CD4-positive, alpha-beta T cell treated with Interleukin-2 at 100 ng/mL for 4 hours (primary cell): ENCODE measurements around the gene SPDYE11.
"Not testable (repeated sequence)": the region's sequence is repeated elsewhere in the genome, so short reads cannot be mapped to it uniquely, and the experiment has no call there.

Source experiments
- DNase-seq: peaks from one replicate; pipeline ENCODE4 v3.0.0-alpha.2; 2020; ENCODE audit warnings: low spot score

SPDYE11 gene, protein sequence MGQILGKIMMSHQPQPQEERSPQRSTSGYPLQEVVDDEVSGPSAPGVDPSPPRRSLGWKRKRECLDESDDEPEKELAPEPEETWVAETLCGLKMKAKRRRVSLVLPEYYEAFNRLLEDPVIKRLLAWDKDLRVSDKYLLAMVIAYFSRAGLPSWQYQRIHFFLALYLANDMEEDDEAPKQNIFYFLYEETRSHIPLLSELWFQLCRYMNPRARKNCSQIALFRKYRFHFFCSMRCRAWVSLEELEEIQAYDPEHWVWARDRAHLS

DNA sequence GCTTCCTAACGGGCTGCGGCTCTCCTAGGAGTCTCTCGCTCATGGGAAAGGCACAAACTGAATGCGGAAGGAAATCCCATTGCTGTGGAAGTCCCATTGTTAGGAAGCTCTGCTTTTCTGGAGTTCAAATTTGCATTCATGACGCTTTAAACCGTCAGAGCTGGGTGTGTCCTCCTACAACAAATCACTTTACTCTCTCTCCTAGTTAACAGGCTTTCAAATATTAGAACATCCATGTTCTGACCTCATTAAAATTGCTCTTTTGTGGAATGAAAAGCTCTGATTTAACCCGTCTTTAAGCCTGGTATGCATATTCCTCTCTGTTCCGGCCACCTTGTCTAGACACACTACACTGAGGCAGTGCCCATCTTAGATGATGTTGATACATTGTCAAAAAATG, at the start of gene SPDYE11:
SPDYE11 (minus strand) TSS at position 101 of the 400 bp plus-strand sequence. CDS start 1,800 bp downstream, outside the sequence.
- DNase-seq = not testable (repeated sequence)

DNA sequence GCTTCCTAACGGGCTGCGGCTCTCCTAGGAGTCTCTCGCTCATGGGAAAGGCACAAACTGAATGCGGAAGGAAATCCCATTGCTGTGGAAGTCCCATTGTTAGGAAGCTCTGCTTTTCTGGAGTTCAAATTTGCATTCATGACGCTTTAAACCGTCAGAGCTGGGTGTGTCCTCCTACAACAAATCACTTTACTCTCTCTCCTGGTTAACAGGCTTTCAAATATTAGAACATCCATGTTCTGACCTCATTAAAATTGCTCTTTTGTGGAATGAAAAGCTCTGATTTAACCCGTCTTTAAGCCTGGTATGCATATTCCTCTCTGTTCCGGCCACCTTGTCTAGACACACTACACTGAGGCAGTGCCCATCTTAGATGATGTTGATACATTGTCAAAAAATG, 28.2 kb upstream of the SPDYE11 start, which contains the start of gene SPDYE9:
SPDYE9 (minus strand) TSS at position 101 of the 400 bp plus-strand sequence. CDS start 1,800 bp downstream, outside the sequence.
- DNase-seq = not testable (repeated sequence)

DNA sequence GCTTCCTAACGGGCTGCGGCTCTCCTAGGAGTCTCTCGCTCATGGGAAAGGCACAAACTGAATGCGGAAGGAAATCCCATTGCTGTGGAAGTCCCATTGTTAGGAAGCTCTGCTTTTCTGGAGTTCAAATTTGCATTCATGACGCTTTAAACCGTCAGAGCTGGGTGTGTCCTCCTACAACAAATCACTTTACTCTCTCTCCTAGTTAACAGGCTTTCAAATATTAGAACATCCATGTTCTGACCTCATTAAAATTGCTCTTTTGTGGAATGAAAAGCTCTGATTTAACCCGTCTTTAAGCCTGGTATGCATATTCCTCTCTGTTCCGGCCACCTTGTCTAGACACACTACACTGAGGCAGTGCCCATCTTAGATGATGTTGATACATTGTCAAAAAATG, 28.0 kb downstream of the SPDYE11 start, which contains the start of gene SPDYE8:
SPDYE8 (minus strand) TSS at position 101 of the 400 bp plus-strand sequence. CDS start 1,800 bp downstream, outside the sequence.
- not testable (repeated sequence) for DNase-seq

DNA sequence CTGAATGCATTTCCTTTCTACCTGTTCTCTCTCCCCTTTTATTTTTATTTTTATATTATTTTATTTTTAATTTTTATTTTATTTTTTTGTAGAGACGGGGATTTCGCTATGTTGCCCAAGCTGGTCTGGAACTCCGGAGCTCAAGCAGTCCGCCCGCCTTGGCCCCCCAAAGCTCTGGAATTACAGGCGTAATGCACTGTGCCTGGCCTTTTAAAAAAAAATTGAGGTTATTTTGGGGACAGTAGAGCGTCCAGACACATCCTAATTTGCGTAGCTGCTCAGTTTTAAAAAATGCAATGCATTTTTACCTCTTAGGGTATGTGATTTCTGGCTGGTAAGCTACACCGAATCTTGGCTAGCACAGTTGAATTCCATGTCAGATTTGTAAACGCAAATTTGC, 51.2 kb downstream of the SPDYE11 start:
- DNase-seq = not testable (repeated sequence)

DNA sequence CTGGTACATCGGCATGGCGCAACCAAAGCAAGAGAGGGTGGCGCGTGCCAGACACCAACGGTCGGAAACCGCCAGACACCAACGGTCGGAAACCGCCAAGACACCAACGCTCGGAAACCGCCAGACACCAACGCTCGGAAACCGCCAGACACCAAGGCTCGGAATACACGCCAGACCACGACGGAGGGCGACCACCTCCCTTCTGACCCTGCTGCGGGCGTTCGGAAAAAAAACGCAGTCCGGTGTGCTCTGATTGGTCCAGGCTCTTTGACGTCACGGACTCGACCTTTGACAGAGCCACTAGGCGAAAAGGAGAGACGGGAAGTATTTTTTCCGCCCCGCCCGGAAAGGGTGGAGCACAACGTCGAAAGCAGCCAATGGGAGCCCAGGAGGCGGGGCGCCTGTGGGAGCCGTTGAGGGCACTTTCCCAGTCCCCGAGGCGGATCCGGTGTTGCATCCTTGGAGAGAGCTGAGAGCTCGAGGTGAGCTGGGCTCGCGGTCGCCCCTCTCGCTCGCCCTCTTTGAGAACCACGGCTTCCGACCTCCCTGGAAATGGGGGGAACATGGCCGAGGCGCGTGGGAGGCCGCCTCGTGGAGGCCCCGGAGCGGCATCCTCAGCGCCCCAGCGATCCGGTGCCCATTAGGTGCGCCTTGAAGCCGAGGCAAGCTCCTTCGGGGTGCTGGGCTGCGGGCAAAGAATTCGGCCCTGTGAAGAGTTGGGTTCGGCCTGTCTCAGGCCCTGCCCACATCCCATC, 51.8 kb downstream of the SPDYE11 start:
- peak; percentile 89 for DNase-seq

DNA sequence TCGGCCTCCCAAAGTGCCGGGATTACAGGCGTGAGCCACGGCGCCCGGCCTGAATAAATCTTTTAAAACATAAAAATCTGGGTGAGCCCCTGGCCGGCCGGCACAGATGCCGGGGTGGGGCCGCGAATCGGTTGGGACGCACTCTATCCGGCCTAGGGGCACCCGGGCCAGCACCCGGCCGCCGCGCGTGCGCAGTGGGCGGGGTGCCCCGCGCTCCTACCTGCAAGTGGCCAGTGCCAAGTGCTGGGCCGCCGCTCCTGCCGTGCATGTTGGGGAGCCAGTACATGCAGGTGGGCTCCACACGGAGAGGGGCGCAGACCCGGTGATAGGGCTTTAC, 52.4 kb downstream of the SPDYE11 start:
- DNase-seq = peak; percentile 68

DNA sequence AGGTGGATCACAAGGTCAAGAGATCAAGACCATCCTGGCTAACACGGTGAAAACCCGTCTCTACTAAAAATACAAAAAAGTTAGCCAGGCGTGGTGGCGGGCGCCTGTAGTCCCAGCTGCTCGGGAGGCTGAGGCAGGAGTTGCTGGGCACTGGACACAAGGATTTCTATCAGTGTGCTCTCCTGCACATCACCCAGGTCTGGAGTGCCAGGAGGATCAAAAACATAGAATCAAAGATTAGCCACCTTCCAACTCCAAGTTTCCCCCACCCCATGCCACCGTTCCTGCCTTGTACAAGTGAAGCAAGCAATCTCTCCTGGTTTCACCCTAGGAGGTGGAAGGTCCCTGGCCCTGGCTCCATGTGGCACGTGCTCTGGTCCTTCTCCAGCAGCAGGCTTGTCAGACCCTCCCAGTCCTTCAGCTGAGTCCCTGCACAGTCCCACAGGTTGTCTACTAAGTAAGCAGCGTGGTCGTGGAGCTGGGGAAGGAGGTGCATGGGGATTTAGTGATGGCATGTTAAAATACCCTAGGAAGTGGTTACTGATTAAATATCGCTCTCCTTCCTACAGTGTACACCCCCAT, 59.7 kb downstream of the SPDYE11 start:
- DNase-seq = not testable (repeated sequence)
